GM19351 (cell line): ENCODE measurements around the gene C10orf67.
A peak's percentile ranks its signal among the peaks of the same experiment; 100 is the strongest.
"Not testable (repeated sequence)": the region's sequence is repeated elsewhere in the genome, so short reads cannot be mapped to it uniquely, and the experiment has no call there.

ENCODE experiments used
- ATAC-seq: cut with Tn5 transposase; IDR thresholded peaks from one replicate; pipeline ENCODE4 v1.9.1; 2021; ENCODE audit warnings: mild to moderate bottlenecking, moderate library complexity; ENCODE audit not compliant: unreplicated experiment

C10orf67 gene

DNA sequence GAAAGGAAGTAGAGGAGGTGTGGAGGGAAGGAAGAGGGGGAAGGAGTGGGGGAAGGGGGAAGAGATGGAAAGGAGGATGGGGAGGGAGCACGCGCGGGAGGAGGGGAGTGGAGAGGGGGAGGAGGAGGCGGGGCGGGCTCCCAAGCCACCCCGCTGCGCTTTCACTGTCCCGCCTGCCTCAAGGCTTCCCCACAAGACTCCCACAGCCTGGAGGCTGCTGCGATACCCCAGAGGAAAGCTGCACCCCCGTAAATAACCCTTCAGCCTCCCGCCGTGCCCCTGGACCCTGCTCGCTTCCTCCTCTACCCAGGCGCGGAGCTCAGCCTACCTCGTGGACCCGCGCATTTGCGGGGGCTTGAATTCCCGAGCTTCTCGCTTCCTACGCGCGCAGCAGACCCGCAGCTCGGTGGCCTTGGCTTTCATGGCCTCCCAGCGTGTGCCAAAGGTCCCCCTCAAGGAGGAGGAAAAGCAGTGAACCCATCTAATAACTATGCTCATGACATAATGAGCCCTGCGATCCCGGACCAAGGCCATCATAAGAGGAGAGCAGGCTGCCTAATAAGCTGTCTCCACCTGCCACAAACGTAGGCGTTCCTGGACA, at the start of gene C10orf67:
C10orf67 (minus strand) TSS at position 557 of the 601 bp plus-strand sequence; CDS start at position 534, 23 bp downstream.
- peak; percentile 37 for ATAC-seq

GRCh38 chr10:23391821-23392220, 47.2 kb upstream of the C10orf67 start:
- no peak for ATAC-seq

GRCh38 chr10:23390809-23391208, 46.2 kb upstream of the C10orf67 start:
- no peak for ATAC-seq

GRCh38 chr10:23390408-23390807, 45.8 kb upstream of the C10orf67 start:
- ATAC-seq: not testable (repeated sequence)

- not testable (repeated sequence) for ATAC-seq
These were observed 42.9 kb upstream of the C10orf67 start for GRCh38 chr10:23387516-23387915.

DNA sequence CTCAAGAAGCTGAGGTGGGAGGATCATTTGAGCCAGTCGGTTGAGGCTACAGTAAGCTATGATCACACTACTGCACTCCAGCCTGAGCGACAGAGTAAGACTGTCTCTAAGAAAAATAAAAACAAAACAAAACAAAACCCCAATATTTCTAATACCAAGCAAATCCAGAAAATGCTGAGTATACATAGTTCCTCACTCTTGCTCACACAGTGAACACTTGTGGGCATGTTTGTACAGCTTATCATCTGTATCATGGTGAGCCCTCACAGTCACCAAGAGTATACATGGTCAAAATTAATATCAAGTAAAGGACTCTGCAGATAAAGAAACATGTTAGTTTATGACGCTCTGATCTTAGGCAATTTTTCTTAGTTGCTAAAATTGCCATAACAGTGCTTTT, 41.5 kb upstream of the C10orf67 start:
- ATAC-seq: no peak

GRCh38 chr10:23384364-23384763, 39.8 kb upstream of the C10orf67 start:
- no peak for ATAC-seq

GRCh38 chr10:23383637-23384036, 39.0 kb upstream of the C10orf67 start:
- no peak for ATAC-seq

- no peak for ATAC-seq
These were observed 36.9 kb upstream of the C10orf67 start for GRCh38 chr10:23381298-23382040.

DNA sequence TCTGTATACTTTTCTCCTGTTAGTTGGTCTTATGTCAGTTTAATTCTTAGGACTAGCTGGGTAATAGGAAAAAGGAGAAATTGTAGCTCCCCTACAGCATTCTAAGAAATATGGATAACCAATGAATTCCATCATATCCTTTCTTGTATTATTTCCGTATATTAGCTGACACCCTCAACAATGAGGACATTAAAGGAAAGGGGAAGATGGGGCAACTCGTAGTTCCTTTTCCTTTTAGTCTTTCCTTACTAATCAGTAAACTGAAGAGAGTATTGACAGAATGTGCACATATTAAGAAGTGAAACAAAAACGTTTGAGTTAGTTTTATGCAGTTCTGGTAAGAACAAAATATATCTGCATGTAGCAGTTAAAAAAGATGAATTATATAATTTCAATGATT, 35.1 kb upstream of the C10orf67 start:
- no peak for ATAC-seq

GRCh38 chr10:23376229-23376655, 31.6 kb upstream of the C10orf67 start:
- no peak for ATAC-seq

GRCh38 chr10:23375366-23375765, 30.8 kb upstream of the C10orf67 start:
- ATAC-seq: no peak

GRCh38 chr10:23373156-23373555, 28.6 kb upstream of the C10orf67 start:
- no peak for ATAC-seq

DNA sequence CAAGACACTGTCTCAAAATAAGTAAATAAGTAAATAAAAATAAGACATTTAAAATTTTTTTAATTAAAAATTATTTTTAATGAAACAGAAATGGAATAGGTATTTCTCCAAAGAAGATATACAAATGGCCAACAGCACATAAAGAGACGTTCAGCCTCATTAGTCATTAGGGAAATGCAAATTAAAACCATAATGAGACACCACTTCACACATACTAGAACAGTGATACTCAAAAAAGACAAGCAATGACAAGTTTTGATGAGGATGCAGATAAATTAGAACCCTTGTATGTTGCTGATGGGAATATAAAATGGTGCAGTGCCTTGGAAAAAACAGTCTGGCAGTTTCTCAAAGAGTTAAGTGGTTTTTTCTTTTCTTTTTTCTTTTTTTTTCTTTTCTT, 26.5 kb upstream of the C10orf67 start:
- ATAC-seq: no peak

DNA sequence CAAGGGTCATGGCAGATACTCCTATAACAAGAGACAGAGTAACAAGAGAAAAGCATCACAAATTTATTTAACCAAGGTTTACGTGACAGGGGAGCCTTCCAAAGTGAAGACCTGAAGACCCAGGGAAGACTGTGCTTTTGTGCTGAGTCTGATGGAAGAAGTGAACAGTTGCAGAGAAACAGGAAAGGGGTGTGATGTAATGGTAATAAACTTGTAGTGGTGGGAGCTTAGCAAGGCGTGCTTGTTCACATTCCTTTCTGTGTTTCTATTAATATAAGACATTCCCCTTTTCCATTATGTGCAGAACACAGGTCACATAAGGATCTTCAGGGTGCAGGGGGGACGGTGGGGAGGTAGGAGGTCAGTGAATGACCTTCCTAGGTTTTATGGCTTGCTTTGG, 25.5 kb upstream of the C10orf67 start:
- no peak for ATAC-seq

DNA sequence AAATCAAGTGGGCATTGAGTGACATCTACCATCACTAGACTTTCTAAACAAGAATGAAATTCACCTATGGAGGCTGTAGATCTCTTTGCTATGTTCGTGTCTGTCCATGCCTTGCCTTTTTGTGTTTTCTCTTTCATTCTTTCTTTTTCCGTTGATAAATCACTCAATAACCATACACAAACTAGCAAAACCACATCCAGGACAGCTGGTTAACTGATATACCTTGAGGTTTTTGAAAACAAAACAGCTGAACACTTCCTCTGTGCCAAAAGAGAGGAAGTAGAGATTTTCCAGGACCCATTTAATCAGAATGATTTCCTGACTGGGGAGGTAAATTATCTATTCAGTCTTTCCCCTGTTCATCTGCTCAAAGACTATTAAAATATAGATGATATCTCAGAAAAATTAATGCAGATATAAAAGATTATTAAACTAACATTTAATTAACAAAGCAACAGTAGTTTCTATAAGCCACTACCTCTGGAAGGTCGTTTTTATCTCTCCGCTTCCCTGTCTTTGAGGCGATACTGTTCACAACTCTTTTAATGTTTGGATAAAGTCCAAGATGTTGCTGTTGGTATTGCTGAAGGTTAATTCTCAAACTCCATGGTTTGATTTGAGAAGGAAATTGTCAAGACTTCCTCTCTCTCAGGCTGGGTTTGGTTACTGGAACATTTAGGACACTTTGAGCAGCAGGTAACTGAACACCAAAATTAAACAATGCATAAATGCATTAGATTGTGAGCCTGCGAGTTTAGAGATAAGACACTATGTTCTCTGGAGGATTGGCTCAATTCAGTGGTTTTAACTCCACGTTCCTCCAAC, 24.4 kb upstream of the C10orf67 start:
- ATAC-seq: peak; percentile 64

- ATAC-seq: no peak
These were observed 23.4 kb upstream of the C10orf67 start for GRCh38 chr10:23367896-23368595.

DNA sequence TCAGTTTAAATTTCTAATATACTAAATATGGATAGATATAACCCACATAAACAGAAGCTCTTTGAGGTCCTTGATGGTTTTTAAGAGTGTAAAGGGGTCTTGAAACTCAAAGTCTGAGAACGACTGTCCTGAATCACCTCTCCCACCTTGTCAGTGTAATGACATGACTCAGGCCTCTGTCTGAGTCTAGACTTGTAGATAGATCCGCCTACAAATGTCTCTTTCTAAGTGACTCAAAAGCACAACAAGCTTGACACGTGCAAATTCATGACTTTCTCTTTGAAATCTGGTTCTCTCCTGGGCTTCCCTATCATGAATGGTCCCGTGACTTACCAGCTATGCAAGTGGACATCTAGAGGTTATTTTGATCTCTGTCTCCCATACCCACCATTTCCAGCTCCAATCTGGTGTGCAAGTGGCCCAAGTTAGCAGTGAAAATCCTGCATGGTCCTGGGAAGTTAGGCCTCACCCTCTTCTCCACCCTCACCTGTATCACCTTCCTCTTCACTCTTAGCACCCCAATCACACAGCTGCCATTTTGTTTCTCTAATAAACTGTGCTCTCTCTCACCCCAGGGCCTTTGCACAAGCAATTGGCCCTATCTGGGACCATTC, 20.9 kb upstream of the C10orf67 start:
- ATAC-seq: peak; percentile 38

DNA sequence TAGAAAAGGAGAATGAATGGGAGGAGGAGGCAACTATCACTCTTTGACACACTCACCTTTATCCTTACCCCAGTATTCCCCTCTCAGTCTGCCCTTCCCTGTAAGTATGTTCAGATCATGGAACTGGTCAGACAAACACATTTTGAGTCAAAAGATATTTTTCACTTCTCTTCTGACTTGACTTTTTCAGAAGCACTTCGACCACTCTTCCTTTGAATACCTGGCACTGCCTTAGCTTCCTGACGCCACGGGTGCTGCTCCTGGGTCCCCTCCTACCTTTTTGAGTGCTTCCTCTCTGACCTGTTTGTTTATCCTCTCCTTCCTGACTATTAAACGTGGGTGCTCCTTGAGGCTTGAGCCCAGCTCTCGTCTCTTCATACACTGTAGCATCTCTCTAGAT, 19.8 kb upstream of the C10orf67 start:
- no peak for ATAC-seq

DNA sequence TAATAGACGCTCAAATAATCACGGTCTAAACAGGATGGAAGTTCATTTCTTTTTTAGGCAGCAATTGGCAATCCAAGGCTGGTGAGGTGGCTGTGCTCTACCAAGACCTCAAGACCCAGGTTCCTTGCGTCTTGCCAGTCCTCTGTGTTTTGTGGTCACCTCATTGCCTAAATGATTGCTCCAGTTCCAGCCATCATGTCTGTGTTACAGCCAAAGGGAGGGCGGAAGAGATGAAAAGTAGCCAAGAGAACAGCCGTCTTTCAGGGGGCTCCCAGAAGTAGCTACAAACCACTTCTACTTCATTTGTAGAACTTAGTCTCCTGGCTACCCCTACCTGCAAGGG, 19.2 kb upstream of the C10orf67 start:
- no peak for ATAC-seq
